GM10248 (cell line): ENCODE measurements around the gene MAOA.

Experiments used
- CTCF ChIA-PET: fragments of 300-600 bp; sonication (Branson Sonifier 250); formaldehyde crosslinking; extraction: SDS; loops from one replicate; lab custom pipeline; 2021; ENCODE audit warnings: antibody characterized with exemption; lab: Yijun Ruan, JAX
- POLR2A ChIA-PET: fragments of 350-650 bp; sonication (Branson Sonifier 250); formaldehyde crosslinking; extraction: SDS; loops from one replicate; lab custom pipeline; 2020; ENCODE audit warnings: antibody characterized with exemption; lab: Yijun Ruan, JAX
- DNase-seq: peaks from one replicate; pipeline ENCODE4 v3.0.0; 2012; ENCODE audit errors: extremely low spot score
- CTCF ChIP-seq: IDR thresholded peaks from 2 replicates; pipeline ENCODE4 v1.5.1; 2012; ENCODE audit warnings: mild to moderate bottlenecking, low read depth; ENCODE audit errors: extremely low read depth, missing control alignments, control extremely low read depth

Gene MAOA

GRCh38 chrX:43629229-43629628, 26.9 kb upstream of the MAOA start:
- DNase-seq, result no peak
- POLR2A ChIA-PET, result no interaction called here
- TF ChIP-seq CTCF, result no peak
- CTCF ChIA-PET, result no interaction called here

- CTCF ChIA-PET, result no interaction called here
- POLR2A ChIA-PET, result no interaction called here
- TF ChIP-seq CTCF, result no peak
- no peak for DNase-seq
Observed at GRCh38 chrX:43631841-43632240, 24.3 kb upstream of the MAOA start.

DNA sequence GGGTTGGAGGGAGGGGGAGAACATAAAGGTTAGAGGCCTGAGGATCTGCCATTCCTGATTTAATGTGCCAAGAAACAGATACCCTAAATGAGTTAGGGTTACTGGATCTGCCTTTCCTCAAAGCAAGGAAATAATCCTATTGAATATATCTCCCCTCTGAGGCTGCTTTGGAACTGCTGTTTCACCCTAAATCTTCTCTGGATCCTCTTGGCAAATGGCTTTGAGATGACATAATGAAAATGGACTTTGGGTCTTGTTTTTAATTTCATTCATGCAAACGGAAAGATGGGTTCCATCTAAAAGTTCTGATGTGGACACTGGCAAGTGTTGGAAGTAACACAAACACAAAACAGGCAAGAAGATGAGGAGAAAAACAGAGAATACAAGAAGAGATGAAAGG, 23.0 kb upstream of the MAOA start:
- POLR2A ChIA-PET, result no interaction called here
- no peak for DNase-seq
- TF ChIP-seq CTCF, result no peak
- CTCF ChIA-PET, result no interaction called here

DNA sequence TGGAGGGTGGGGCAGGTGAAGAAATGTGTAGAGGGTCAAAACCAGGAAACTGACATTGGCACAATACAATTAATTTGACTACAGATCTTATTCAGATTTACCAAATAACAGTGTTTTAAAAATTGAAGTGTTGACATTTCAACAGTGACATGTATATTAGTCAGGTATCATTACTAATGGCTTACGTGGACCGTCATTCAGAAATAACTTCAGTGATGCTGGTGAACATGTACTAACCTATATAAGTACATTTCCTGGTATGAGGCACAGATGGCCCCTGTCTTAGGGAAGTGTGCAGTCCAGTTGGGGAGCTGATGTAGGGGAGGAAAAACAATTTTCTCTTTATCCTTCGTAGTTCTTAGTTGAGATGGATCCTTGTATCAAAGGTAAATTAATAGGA, 22.3 kb upstream of the MAOA start:
- ChIA-PET CTCF (no interaction called here), POLR2A (no interaction called here)
- DNase-seq, result no peak
- TF ChIP-seq CTCF, result no peak

DNA sequence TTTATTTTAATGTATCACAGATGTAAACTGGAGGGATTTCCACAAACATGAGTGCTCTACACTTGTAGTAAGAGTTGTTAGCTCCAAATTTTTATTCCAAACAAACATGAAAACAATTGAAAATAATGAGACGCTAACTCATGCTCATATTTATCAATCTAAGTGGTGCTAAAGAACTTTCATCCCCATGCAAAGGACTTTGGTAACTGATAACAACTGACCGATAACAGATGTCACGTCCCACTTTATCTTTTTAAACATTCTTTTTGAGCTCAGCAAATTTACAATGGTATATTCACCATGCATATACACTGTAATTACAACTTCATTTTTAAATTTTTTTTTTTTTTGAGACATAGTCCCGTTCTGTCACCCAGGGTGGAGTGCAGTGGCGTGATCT, 15.6 kb upstream of the MAOA start:
- DNase-seq, result no peak
- TF ChIP-seq CTCF, result no peak
- CTCF ChIA-PET, result no interaction called here
- POLR2A ChIA-PET, result no interaction called here

- DNase-seq, result no peak
- ChIA-PET CTCF (no interaction called here), POLR2A (no interaction called here)
- TF ChIP-seq CTCF, result no peak
Observed at GRCh38 chrX:43641691-43642090, 14.4 kb upstream of the MAOA start.

GRCh38 chrX:43643201-43643600, 12.9 kb upstream of the MAOA start:
- ChIA-PET POLR2A (no interaction called here), CTCF (no interaction called here)
- DNase-seq, result no peak
- no peak for TF ChIP-seq CTCF
